Measurements from ENCODE around the gene HOGA1. TPM values are rescaled to one million over a fixed set of nuclear protein-coding genes. Genes with fewer than 3 reads are reported as not detected.
"Not testable (repeated sequence)": the region's sequence is repeated elsewhere in the genome, so short reads cannot be mapped to it uniquely, and the experiment has no call there.

Gene HOGA1
- total RNA-seq, 2 donors from 2014 or later, result not detected

GRCh38 chr10:97567891-97568290 lies 16.3 kb upstream of the HOGA1 start:
- H3K27me3 Mint-ChIP-seq, result no peaks in the 10 kb centered on the region
- no peak overlapping the region for H3K27ac Mint-ChIP-seq
- H3K4me1 Mint-ChIP-seq, result no peaks in the 10 kb centered on the region
- no peaks in the 10 kb centered on the region for H3K36me3 Mint-ChIP-seq (ENCODE audit: low read depth)
- no peak for ATAC-seq (replicated peaks)
- H3K9me3 Mint-ChIP-seq, result no peaks in the 10 kb centered on the region
- H3K4me3 Mint-ChIP-seq, result no peak overlapping the region

- Mint-ChIP-seq H3K4me3 (no peak overlapping the region), H3K4me1 (no peaks in the 10 kb centered on the region), H3K9me3 (no peaks in the 10 kb centered on the region), H3K27me3 (no peaks in the 10 kb centered on the region), H3K36me3 (ENCODE audit: low read depth) (no peaks in the 10 kb centered on the region), H3K27ac (no peak overlapping the region)
- ATAC-seq (replicated peaks), result no peak
These were observed 13.9 kb upstream of the HOGA1 start for GRCh38 chr10:97570146-97570788.

GRCh38 chr10:97570789-97571471 lies 13.3 kb upstream of the HOGA1 start:
- H3K4me3 Mint-ChIP-seq, result no peak overlapping the region
- no peaks in the 10 kb centered on the region for H3K27me3 Mint-ChIP-seq
- no peak overlapping the region for H3K27ac Mint-ChIP-seq
- H3K36me3 Mint-ChIP-seq (ENCODE audit: low read depth), result no peaks in the 10 kb centered on the region
- no peak for ATAC-seq (replicated peaks)
- no peaks in the 10 kb centered on the region for H3K4me1 Mint-ChIP-seq
- H3K9me3 Mint-ChIP-seq, result no peaks in the 10 kb centered on the region

GRCh38 chr10:97571622-97572021 lies 12.6 kb upstream of the HOGA1 start:
- no peak overlapping the region for H3K4me3 Mint-ChIP-seq
- no peak for ATAC-seq (replicated peaks)
- H3K27me3 Mint-ChIP-seq, result no peaks in the 10 kb centered on the region
- no peaks in the 10 kb centered on the region for H3K4me1 Mint-ChIP-seq
- H3K36me3 Mint-ChIP-seq (ENCODE audit: low read depth), result no peaks in the 10 kb centered on the region
- H3K27ac Mint-ChIP-seq, result no peak overlapping the region
- no peaks in the 10 kb centered on the region for H3K9me3 Mint-ChIP-seq

GRCh38 chr10:97572214-97572989 lies 11.8 kb upstream of the HOGA1 start, which contains the start of gene ANKRD2:
Gene ANKRD2, plus strand, starts transcription at chr10:97572779. Its CDS starts 10 bp downstream, at chr10:97572789.
- H3K27me3 Mint-ChIP-seq, result no peaks in the 10 kb centered on the region
- H3K4me1 Mint-ChIP-seq, result no peaks in the 10 kb centered on the region
- H3K36me3 Mint-ChIP-seq (ENCODE audit: low read depth), result no peaks in the 10 kb centered on the region
- no peaks in the 10 kb centered on the region for H3K9me3 Mint-ChIP-seq
- no peak within 1 kb of the TSS for H3K4me3 Mint-ChIP-seq
- peak; percentile 59 for ATAC-seq (replicated peaks)
- no peak within 1 kb of the TSS for H3K27ac Mint-ChIP-seq

GRCh38 chr10:97573021-97573420 lies 11.2 kb upstream of the HOGA1 start:
- no peaks in the 10 kb centered on the region for H3K9me3 Mint-ChIP-seq
- ATAC-seq (replicated peaks), result no peak
- no peak overlapping the region for H3K4me3 Mint-ChIP-seq
- no peaks in the 10 kb centered on the region for H3K27me3 Mint-ChIP-seq
- H3K27ac Mint-ChIP-seq, result no peak overlapping the region
- no peaks in the 10 kb centered on the region for H3K4me1 Mint-ChIP-seq
- H3K36me3 Mint-ChIP-seq (ENCODE audit: low read depth), result no peaks in the 10 kb centered on the region

- peak; percentile 51 for ATAC-seq (replicated peaks)
- H3K4me1 Mint-ChIP-seq, result no peaks in the 10 kb centered on the region
- no peaks in the 10 kb centered on the region for H3K9me3 Mint-ChIP-seq
- H3K4me3 Mint-ChIP-seq, result no peak overlapping the region
- no peak overlapping the region for H3K27ac Mint-ChIP-seq
- no peaks in the 10 kb centered on the region for H3K27me3 Mint-ChIP-seq
- no peaks in the 10 kb centered on the region for H3K36me3 Mint-ChIP-seq (ENCODE audit: low read depth)
These were observed 10.5 kb upstream of the HOGA1 start for GRCh38 chr10:97573672-97574071.

GRCh38 chr10:97574374-97575126 lies 9.6 kb upstream of the HOGA1 start:
- Mint-ChIP-seq H3K4me1 (no peaks in the 10 kb centered on the region), H3K4me3 (no peak overlapping the region), H3K27me3 (no peaks in the 10 kb centered on the region), H3K36me3 (ENCODE audit: low read depth) (no peaks in the 10 kb centered on the region), H3K9me3 (no peaks in the 10 kb centered on the region), H3K27ac (no peak overlapping the region)
- no peak for ATAC-seq (replicated peaks)

- no peaks in the 10 kb centered on the region for H3K36me3 Mint-ChIP-seq (ENCODE audit: low read depth)
- H3K4me3 Mint-ChIP-seq, result no peak overlapping the region
- H3K4me1 Mint-ChIP-seq, result no peaks in the 10 kb centered on the region
- no peaks in the 10 kb centered on the region for H3K9me3 Mint-ChIP-seq
- no peaks in the 10 kb centered on the region for H3K27me3 Mint-ChIP-seq
- H3K27ac Mint-ChIP-seq, result no peak overlapping the region
- ATAC-seq (replicated peaks), result no peak
These were observed 9.0 kb upstream of the HOGA1 start for GRCh38 chr10:97575127-97575668.

- H3K27ac Mint-ChIP-seq; H3K4me1 Mint-ChIP-seq; H3K27me3 Mint-ChIP-seq; H3K4me3 Mint-ChIP-seq; H3K36me3 Mint-ChIP-seq (ENCODE audit: low read depth); ATAC-seq (replicated peaks); H3K9me3 Mint-ChIP-seq: not testable (repeated sequence)
These were observed 7.7 kb upstream of the HOGA1 start for GRCh38 chr10:97576487-97576886.

GRCh38 chr10:97577701-97578100 lies 6.5 kb upstream of the HOGA1 start:
- Mint-ChIP-seq H3K4me1 (no peaks in the 10 kb centered on the region), H3K36me3 (ENCODE audit: low read depth) (no peaks in the 10 kb centered on the region), H3K4me3 (no peak overlapping the region), H3K27me3 (no peaks in the 10 kb centered on the region), H3K27ac (no peak overlapping the region), H3K9me3 (no peaks in the 10 kb centered on the region)
- no peak for ATAC-seq (replicated peaks)

- H3K4me3 Mint-ChIP-seq, result no peak overlapping the region
- H3K27ac Mint-ChIP-seq, result no peak overlapping the region
- no peaks in the 10 kb centered on the region for H3K27me3 Mint-ChIP-seq
- no peaks in the 10 kb centered on the region for H3K9me3 Mint-ChIP-seq
- no peaks in the 10 kb centered on the region for H3K4me1 Mint-ChIP-seq
- no peak for ATAC-seq (replicated peaks)
- H3K36me3 Mint-ChIP-seq (ENCODE audit: low read depth), result no peaks in the 10 kb centered on the region
These were observed 5.9 kb upstream of the HOGA1 start for GRCh38 chr10:97578171-97578844.

GRCh38 chr10:97580421-97581367 lies 3.5 kb upstream of the HOGA1 start:
- ATAC-seq (replicated peaks), result no peak
- no peak overlapping the region for H3K4me3 Mint-ChIP-seq
- H3K36me3 Mint-ChIP-seq (ENCODE audit: low read depth), result no peaks in the 10 kb centered on the region
- H3K4me1 Mint-ChIP-seq, result no peaks in the 10 kb centered on the region
- no peaks in the 10 kb centered on the region for H3K9me3 Mint-ChIP-seq
- H3K27me3 Mint-ChIP-seq, result no peaks in the 10 kb centered on the region
- no peak overlapping the region for H3K27ac Mint-ChIP-seq
